Raji (cell line): Measurements from ENCODE around the gene CFAP251.

Source experiments
- POLR2A ChIP-seq: IDR thresholded peaks from 2 replicates; pipeline ENCODE4 v1.6.1; 2011; ENCODE audit warnings: low read depth, low read length, control low read depth; ENCODE audit not compliant: insufficient read depth

CFAP251 gene, protein sequence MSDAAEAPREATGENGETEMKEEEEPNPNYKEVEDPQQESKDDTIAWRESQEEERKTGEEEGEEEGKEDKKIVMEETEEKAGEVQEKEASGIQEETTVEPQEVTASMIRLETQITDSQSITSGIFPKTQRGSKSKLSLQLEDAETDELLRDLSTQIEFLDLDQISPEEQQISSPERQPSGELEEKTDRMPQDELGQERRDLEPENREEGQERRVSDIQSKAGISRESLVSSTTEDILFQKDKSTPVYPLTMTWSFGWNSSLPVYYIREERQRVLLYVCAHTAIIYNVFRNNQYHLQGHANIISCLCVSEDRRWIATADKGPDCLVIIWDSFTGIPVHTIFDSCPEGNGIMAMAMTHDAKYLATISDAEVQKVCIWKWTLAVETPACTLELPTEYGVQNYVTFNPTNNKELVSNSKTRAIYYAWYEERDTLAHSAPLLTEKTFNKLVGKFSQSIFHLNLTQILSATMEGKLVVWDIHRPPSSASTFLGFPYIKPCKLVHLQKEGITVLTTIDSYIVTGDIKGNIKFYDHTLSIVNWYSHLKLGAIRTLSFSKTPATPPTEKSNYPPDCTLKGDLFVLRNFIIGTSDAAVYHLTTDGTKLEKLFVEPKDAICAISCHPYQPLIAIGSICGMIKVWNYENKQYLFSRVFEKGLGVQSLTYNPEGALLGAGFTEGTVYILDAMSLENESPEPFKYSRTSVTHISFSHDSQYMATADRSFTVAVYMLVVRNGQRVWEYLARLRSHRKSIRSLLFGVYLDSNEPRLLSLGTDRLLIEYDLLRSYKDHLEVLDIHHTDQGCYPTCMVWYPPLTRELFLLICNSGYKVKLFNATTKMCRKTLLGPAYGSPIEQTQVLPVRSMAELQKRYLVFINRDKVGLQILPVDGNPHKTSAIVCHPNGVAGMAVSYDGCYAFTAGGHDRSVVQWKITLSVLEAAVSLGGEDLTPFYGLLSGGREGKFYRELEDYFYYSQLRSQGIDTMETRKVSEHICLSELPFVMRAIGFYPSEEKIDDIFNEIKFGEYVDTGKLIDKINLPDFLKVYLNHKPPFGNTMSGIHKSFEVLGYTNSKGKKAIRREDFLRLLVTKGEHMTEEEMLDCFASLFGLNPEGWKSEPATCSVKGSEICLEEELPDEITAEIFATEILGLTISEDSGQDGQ

DNA sequence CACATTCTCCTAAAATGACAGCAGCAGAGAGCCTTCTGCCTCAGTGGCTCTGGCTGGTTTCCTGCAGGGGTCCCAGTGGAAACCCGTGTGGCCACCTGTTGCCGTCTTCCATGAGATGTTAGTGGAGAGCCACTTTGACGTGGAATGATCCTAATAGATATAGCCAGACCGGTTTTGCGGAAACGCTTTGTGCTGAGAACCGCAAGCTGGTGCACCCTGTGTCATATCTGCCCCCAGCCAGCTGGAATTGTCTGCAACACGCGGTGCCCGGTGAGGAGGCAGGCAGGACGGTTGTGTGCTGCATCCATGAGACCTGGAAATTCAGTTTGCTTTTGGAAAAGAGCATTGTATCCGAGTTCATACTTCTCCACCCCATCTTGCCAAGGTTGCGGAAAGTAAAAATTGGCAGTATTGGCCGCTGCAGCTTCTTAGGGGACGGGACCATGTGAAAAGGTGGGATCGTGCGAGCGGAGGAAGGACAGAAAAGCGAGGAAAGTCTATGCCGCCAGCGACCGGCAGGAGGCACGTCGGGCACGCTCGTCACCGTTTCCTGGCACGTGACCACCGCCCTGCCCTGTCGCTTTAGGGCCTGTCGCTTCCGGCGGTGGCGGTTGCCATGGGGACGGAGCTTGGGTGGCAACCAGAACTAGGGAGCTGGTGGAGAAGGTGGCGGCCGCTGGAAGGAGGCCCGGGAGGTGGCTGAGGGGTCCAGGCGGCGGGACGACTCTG, at the start of gene CFAP251:
TSS of gene CFAP251 (plus strand) at position 643 of the 729 bp plus-strand sequence. CDS start 2,714 bp downstream, outside the sequence.
- peak; percentile 53 for TF ChIP-seq POLR2A

DNA sequence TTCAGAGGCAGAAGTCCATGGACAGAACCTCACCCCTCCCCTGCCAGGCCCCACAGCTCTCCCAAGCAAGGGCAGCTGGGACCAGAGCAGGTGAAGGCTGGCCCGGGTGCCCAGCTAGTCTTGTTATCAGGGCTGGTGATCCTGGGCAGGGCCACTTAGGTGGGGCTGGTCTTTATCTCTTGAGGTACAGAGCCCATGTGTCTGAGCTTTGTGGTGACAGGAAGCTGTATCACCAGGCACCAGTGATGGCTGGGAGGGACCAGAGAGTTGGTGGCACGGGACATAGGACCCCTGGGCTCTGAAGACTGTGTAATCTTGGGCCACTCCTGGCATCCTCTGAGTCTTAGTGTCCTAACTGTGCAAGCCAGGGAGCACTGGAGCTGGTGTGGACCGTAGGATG, 46.9 kb upstream of the CFAP251 start:
- no peak for TF ChIP-seq POLR2A

DNA sequence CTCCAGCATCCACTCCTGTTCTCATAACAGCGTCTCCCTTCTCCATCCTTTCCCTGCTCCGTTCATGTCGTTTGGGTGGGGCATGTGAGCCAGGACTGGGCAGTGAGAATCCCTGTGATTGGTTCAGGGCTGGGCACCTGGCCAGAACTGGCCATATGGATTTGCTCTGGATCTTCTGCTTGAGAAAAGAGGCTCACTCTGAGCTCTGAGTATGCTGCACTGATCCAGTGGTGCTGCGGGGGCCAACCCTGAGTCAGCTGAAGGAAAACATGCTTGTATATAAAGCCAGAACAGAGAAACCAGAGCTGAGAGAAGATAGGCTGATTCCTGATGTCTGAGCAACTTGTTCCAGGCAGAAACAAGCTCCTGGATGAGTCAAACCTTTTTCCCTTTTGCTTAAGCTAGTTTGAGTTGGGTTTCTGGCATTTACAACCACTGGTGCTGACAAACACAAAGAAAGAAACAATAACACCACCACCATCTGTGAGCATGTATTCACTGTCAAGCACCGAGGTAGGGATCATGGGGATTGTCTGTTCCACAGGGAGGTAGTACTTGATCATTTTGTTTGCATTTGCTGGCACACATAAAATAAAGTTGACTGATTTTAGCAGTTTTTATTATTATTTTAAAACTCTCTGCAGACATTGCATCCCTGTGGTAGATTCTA, 45.7 kb upstream of the CFAP251 start:
- no peak for TF ChIP-seq POLR2A

DNA sequence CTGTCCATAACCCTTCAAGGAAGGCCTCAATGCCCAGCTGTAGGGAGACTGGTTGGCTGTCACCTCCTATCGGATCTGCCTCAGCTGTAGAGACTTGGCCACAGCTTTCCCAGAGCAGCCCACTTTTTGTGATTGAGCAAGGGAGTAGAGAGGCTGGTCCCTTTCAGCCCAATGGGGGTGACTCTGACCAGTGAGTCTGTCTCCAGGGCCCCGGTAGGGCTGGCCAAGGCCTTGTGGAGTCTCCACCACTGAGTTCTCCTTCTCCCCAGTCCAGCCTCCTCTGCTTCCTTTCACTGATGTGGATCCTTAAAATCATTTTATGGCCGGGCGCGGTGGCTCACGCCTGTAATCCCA, 45.2 kb upstream of the CFAP251 start:
- no peak for TF ChIP-seq POLR2A

DNA sequence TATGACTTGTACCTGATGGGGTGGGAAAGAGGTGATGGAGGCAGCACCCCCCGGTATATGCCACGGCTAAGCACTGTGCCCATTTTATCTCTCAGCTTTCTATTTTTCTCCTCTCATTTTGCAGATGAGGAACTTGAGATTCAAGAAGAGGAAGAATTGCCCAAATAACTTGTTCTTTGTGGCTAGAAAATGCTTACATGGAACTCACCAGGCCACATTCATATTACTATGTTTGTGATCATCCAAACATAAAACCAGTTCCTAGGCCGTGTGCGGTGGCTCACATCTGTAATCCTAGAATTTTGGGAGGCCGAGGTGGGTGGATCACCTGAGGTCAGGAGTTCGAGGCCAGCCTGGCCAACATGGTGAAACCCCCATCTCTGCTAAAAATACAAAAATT, 44.3 kb upstream of the CFAP251 start:
- no peak for TF ChIP-seq POLR2A

DNA sequence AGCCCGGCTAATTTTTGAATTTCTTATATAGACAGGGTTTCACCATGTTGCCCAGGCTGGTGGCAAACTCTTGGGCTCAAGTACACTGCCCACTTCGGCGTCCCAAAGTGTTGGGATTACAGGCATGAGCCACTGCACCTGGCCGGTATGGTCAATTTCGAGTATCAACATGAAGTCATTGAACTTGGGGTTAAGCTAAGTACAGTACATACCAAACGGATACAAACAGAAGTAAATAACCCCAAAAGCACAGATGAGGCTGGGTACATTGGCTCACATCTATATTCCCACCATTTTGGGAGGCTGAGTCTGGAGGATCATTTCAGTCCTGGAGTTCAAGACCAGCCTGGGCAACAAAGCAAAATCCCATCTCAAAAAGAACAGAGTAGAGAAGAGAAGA, 42.8 kb upstream of the CFAP251 start:
- no peak for TF ChIP-seq POLR2A

DNA sequence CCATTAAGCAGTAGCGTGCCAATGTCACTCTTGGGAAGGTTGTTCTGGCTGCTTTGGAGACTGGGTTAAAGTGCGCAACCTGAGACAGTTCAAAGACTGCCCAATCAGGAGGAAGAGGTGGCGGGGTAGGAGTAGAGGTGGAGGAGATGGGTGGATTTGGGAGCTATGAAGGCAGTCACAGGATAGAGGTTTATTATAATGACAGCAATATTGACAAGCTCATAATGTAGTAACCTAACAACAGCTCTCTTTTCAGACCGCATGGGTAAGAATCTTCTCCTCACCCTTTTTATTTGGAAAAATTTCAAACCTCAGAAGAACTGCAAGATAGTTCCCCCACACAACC, 35.1 kb upstream of the CFAP251 start:
- no peak for TF ChIP-seq POLR2A

DNA sequence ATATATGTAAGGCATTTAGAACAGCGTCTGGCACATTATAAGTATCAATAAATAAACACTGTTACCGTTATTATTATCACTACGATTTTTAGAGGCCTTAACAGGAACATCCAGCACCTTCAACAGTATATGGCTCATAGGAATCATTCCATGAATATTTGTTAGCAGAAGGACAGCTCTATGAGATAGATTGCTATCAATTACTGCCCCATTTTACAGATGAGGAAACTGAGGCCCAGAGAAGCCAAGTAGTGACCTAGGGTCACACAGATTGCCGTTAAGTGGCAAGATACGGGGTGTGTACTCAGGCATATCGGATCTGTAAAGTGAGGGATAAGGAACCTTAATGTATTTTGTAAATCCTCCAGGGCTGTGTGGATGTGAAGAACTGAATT, 30.3 kb upstream of the CFAP251 start:
- no peak for TF ChIP-seq POLR2A

DNA sequence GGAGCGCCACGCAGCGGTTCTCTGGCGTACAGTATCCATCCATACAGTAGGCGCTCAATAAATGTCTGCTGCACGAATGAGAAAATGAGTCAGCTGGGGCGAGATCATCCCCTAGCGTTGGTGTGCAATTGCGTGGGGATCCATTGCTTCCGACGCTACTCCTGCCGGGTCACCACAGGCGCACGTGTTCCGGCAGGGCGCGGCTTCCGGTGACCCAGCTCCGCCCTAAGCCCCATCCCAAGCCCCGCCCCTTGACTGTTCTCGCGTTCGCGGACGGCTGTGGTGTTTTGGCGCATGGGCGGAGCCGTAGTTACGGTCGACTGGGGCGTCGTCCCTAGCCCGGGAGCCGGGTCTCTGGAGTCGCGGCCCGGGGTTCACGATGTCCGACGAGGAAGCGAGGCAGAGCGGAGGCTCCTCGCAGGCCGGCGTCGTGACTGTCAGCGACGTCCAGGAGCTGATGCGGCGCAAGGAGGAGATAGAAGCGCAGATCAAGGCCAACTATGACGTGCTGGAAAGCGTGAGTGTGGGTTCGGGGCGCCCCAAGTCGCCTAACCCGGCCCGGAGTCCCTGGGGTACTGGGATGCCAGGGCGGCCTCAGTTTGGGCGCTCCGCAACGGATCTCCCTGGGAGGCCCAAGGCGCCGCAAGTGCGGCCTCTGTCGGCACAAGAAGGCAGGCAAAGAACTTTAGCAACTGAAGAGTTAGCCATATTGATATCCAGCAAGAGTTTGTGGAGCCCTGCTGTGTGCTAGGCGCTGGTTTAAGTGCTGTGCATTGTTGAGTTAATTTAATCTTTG, 29.7 kb upstream of the CFAP251 start, which contains the start of gene PSMD9:
TSS of gene PSMD9 (plus strand) at position 313 of the 796 bp plus-strand sequence. CDS start at position 380, 67 bp downstream.
- TF ChIP-seq POLR2A, result peak; percentile 96

DNA sequence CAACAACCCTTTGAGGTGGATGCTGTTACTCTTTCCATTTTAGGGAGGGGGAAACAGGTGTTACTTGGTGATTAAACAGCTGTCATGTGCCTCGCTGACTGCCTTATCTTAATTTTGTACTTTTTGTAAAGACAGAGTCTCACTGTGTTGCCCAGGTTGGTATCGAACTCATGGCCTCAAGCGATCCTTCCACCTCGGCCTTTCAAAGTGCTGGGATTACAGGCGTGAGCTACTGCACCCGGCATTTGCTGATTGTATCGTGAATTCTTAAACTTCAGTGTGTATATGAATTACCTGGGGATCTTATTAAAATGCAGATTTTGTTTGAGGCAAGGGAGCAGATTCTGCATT, 29.1 kb upstream of the CFAP251 start:
- no peak for TF ChIP-seq POLR2A

DNA sequence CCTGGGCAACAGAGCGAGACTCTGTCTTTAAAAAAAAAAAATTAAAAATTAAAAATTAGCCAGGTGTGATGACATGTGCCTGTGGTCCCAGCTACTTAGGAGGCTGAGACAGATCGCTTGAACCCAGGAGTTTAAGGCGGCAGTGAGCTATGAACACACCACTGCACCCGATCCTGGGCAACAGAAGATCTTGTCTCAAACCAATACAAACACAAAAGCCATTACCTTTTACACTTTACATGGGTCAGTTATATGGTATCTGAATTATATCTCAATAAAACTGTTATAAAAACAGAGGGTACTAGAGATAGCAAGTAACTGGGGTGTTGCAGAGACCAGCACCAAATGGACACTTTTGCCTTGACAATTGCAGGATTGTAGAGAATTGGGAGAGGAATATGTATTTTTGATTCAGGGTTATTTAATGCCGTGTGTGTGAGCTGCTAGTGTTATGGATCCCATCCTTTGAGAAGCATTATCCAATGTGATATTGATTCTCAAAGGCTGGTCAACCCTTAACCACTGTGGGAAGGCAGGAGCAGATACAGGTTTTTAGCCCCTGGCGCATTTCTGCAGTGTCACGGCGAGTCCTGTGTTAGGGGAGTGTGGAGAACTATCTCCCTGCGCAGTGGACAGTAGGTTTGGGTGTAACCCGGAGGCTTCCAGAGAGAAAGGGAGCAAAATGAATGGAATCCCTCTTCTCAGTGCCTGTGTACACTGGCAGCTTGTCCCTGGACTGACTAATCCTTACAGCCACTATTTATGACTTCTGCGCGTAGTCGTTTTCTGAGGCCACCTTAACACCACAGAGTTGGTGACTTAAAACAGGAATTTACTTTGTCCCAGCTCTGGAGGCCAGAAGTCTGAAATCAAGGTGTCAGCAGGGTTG, 25.5 kb upstream of the CFAP251 start:
- no peak for TF ChIP-seq POLR2A

DNA sequence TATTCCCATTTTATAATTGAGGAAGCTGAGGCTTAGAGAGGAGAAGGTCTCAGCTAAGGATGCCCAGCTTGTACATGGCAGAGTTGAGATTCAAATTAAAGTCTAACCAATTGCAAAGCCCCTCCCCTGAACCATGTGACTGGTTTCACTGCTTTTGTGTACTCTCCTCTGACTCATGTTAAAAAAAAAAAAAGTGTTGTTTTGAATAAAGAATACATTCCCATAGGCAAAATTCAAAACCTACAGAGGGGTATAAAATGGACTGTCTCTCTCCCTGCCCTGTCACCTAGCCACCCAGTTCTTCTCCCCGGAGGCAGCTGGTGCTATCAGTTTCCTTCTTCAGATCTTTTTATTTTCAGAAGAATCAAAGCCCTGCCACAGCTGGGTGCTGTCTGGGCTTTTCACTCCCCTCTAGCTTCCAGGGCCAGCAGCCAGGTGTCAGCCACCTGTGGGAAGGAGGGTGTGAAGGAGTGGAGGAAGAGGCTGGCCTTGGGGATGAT, 24.4 kb upstream of the CFAP251 start:
- no peak for TF ChIP-seq POLR2A

DNA sequence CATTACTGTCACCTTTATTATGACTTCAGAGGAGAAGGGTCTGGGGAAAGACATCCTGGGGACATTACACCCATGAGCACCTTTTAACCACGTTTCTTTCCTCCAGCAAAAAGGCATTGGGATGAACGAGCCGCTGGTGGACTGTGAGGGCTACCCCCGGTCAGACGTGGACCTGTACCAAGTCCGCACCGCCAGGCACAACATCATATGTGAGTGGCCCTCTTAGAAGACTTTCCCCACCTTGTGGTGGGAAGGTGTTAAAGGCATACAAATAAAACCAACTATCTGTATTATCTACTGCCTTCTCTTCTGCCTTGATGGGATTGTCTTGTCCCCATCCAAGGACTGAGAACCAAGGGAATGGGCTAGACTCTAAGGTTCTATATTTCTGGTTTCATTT, 23.8 kb upstream of the CFAP251 start:
- no peak for TF ChIP-seq POLR2A

DNA sequence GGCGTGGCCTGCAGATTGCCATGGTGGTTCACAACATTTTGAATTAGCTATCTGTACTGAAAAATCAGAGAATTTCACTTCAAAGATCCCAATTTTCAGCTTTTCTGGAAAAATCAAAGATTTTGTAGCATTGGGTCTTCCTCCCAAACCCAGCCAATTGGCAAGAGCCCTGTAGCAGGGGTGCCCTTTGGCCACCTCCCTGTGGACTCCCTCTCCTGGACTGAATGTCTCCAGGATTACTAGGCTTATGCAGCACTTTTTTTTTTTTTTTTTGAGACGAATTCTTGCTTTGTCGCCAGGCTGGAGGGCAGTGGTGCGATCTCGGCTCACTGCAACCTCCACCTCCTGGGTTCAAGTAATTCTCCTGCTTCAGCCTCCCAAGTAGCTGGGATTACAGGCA, 20.1 kb upstream of the CFAP251 start:
- TF ChIP-seq POLR2A, result no peak
